GM06990 (cell line): Measurements from ENCODE around the gene AFF3.

Experiments used
- DNase-seq: peaks from one replicate; pipeline ENCODE4 v3.0.0-alpha.2; 2011; ENCODE audit not compliant: insufficient read length; ENCODE audit errors: extremely low read depth
- H3K27me3 ChIP-seq: replicated peaks from 2 replicates; pipeline ENCODE4 v1.6.0; 2011; ENCODE audit warnings: low read length; ENCODE audit not compliant: control insufficient read depth, insufficient read depth
- H3K36me3 ChIP-seq: 2 replicates; pipeline ENCODE4 v1.5.1; 2011; ENCODE audit warnings: low read length; ENCODE audit not compliant: control insufficient read depth, insufficient read depth
- H3K4me3 ChIP-seq: replicated peaks from 2 replicates; pipeline ENCODE4 v1.5.1; 2011; ENCODE audit warnings: low read depth, mild to moderate bottlenecking, control low read depth, low read length
- TF ChIP-seq, protein P1 (sequence below): IDR thresholded peaks from 2 replicates; pipeline ENCODE4 v1.5.1; 2011; ENCODE audit warnings: low read length, control low read depth, mild to moderate bottlenecking, inconsistent platforms; ENCODE audit not compliant: insufficient read depth, poor library complexity, severe bottlenecking

AFF3 gene

DNA sequence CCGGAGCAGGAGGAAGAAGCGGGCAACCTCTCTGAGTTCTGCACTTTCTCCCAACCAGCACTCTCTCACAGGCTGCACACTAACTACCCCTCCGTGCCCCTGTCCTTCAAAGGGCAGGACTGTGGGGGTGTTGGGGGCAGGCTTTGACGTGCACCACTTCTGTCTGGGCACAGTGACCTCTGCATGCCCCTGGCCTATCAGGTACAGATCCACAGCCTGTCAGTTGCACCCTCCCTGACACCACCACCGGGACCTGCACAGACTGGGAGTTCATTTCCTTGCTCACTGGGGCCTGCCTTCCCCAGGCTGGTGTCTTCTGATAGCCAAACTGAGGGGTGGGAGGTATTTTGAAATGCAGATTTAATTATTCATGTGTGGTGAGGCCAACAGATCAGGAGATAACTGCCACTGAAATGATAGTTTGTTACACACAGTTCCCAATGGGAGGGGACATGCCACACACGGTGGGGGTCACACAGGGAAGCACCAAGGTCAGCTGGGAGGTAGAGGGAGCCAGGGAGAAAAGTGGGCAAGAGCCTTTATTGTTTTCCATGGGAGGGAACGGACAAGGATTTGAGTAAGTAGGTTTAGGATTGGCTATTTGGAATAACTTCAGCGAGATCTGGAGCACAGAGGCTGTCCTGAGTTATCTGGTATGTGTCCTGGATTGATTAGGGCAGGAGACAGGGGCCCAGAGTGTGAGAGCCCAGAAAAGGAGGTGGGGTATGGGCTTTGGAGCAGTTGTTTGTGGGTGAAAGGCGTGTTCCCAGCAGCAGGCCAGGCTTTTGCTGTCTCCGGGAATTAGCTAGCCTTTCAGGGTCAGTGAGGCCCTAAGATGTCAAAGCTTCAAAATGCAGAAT is 251.6 kb downstream of the AFF3 start:
- H3K36me3 ChIP-seq, result no peaks in the 10 kb centered on the region
- H3K27me3 ChIP-seq, result no peaks in the 10 kb centered on the region; the same call in none of the 2 replicates
- no peak overlapping the region for H3K4me3 ChIP-seq
- TF ChIP-seq, protein P1, sequence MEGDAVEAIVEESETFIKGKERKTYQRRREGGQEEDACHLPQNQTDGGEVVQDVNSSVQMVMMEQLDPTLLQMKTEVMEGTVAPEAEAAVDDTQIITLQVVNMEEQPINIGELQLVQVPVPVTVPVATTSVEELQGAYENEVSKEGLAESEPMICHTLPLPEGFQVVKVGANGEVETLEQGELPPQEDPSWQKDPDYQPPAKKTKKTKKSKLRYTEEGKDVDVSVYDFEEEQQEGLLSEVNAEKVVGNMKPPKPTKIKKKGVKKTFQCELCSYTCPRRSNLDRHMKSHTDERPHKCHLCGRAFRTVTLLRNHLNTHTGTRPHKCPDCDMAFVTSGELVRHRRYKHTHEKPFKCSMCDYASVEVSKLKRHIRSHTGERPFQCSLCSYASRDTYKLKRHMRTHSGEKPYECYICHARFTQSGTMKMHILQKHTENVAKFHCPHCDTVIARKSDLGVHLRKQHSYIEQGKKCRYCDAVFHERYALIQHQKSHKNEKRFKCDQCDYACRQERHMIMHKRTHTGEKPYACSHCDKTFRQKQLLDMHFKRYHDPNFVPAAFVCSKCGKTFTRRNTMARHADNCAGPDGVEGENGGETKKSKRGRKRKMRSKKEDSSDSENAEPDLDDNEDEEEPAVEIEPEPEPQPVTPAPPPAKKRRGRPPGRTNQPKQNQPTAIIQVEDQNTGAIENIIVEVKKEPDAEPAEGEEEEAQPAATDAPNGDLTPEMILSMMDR, result no peak
- no peak for DNase-seq

DNA sequence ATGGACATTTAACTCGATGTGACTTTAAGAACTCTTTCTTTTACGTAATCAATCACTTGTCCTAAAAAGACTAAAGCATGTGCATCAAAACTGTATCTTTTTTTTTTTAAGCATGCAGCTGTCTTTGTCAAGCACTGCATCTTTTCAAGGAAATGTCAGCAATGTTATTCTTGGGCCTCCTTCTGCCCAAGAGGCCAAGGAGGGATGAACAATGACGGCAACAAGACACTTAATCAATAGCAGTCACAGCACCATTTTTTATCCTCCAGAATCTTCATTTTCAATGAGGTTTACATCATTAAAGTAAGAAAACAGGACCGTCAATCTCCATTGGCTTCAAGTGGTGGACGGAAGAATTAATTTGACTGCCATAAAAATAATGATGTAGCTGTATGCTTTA is 253.8 kb downstream of the AFF3 start:
- TF ChIP-seq, protein P1, result no peak
- no peak for DNase-seq

DNA sequence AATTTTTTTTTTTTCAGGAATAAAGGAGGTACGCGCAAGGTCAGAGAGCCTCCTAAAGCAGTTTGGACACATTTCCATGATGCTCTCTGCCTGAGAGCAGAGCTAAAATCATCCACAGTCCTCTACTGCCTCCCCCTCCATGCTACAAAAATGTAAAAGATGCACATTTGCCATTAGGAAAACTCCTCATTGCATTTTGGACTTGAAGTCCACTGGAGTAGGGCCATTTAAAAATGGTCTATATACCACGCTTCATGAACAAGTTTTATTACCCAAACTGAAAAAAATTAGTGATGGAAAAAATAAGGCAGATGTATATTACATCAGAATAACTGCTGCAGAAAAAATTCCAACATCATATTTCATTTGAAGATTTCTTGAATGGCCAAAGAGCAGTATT is 256.0 kb downstream of the AFF3 start:
- DNase-seq, result no peak
- TF ChIP-seq, protein P1, result no peak
- H3K27me3 ChIP-seq, result no peaks in the 10 kb centered on the region; the same call in none of the 2 replicates

More for the DNA sequence above, 253.8 kb downstream of the AFF3 start:
- Histone ChIP-seq H3K27me3 (no peaks in the 10 kb centered on the region; the same call in none of the 2 replicates), H3K4me3 (no peak overlapping the region), H3K36me3 (no peaks in the 10 kb centered on the region)

DNA sequence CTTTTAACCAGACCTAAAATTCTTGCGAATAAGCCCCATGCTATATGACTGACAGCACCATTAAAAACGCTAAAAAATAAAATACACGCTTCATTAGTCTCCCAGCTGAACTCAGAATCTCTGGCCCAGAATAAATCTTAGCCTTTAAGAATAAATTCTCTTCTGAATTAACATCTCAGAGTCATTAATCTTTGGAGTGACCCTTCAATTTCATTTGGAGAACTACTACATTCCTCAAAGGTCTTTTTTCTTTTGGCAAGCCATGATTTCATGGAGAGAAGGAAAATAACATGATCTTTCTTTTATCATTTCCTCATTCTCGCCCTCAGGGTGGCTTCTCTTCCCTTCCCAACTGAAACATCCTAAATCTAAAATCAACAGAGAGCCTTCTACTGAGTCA is 259.0 kb downstream of the AFF3 start:
- Histone ChIP-seq H3K4me3 (no peak overlapping the region), H3K27me3 (no peaks in the 10 kb centered on the region; the same call in 1 of the 2 replicates), H3K36me3 (no peaks in the 10 kb centered on the region)
- no peak for DNase-seq
- TF ChIP-seq, protein P1, result no peak

More for the DNA sequence above, 256.0 kb downstream of the AFF3 start:
- Histone ChIP-seq H3K36me3 (no peaks in the 10 kb centered on the region), H3K4me3 (no peak overlapping the region)

DNA sequence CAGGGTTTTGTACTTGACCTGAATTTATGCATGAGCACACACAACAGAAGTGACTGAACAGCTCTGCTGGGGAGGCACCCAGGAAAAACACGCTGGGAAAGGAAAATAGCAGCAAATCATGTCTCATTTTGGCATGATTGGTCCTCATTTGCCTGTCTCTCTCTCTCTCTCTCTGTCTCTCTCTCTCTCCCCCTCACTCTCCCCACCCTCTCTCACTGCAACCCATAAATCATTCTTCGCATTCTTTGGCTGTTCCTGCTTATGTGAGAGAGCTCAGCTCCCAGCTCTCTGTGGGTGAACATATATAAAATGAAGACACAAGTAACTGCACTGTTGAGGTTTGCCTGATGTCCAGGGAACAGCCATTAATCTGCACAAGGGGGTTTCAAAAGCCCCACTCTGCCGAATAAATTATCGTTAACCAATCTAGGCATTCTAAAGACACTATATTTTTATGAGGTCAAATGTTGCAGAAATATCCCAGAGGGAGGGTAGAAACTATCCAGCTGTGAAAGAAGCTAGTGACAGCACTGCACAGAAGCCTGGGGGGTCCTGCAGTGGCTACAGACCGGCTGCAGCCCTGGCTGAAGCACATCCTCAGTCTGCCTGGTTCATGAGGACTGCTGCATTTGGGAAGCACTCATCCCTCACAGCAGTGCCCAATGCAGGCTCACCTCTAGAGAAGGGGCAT is 260.3 kb downstream of the AFF3 start:
- H3K27me3 ChIP-seq, result no peaks in the 10 kb centered on the region; the same call in 1 of the 2 replicates
- no peak overlapping the region for H3K4me3 ChIP-seq
- TF ChIP-seq, protein P1, result no peak
- H3K36me3 ChIP-seq, result no peaks in the 10 kb centered on the region
- DNase-seq, result no peak
